Measurements from ENCODE around the gene RNF5.

RNF5 gene

GRCh38 chr6:32196682-32197616 lies 18.7 kb downstream of the RNF5 start:
- peak; percentile 29 for DNase-seq
- H2AFZ ChIP-seq (ENCODE audit: low read length): peak overlapping the region; percentile 60
- H3K4me2 ChIP-seq (ENCODE audit: low read depth, low read length): peak overlapping the region; percentile 88
- no peaks in the 10 kb centered on the region for H3K9me2 ChIP-seq (replicated peaks; ENCODE audit: insufficient read depth, low read length)
- H3F3A ChIP-seq (ENCODE audit: insufficient read depth, low read length): peaks cover 15% of the 10 kb centered on the region; the same call in 1 of the 2 replicates
- H3K79me2 ChIP-seq (ENCODE audit: low read length): peaks cover 7% of the 10 kb centered on the region
- peak overlapping the region; percentile 91; the same call in 1 of the 2 replicates for H3K27ac ChIP-seq (ENCODE audit: low read length)
- H3K9me3 ChIP-seq (replicated peaks; ENCODE audit: insufficient read depth, low read length): no peaks in the 10 kb centered on the region
- H3K4me3 ChIP-seq (ENCODE audit: low read length): peak overlapping the region; percentile 83
- H4K20me1 ChIP-seq (ENCODE audit: insufficient read depth, low read length): no peaks in the 10 kb centered on the region
- TF ChIP-seq EZH2 (optimal IDR thresholded peaks at IDR 0.05; ENCODE audit: low read depth, low read length) (no peak), CTCF (IDR thresholded peaks at IDR 0.05; ENCODE audit: low read length) (peak; percentile 10; the same call in 1 of the 2 replicates)
- H3K36me3 ChIP-seq (replicated peaks; ENCODE audit: insufficient read depth, low read length): no peaks in the 10 kb centered on the region
- H3K9ac ChIP-seq (ENCODE audit: low read length): peak overlapping the region; percentile 98
- peaks cover 20% of the 10 kb centered on the region for H3K4me1 ChIP-seq (ENCODE audit: low read length)
- peaks cover 21% of the 10 kb centered on the region for H3K27me3 ChIP-seq (replicated peaks; ENCODE audit: insufficient read depth, low read length)

- no peaks in the 10 kb centered on the region for H4K20me1 ChIP-seq (ENCODE audit: insufficient read depth, low read length)
- peaks cover 21% of the 10 kb centered on the region for H3K27me3 ChIP-seq (replicated peaks; ENCODE audit: insufficient read depth, low read length)
- H3K4me3 ChIP-seq (ENCODE audit: low read length): no peak overlapping the region
- peaks cover 15% of the 10 kb centered on the region; the same call in 1 of the 2 replicates for H3F3A ChIP-seq (ENCODE audit: insufficient read depth, low read length)
- peaks cover 13% of the 10 kb centered on the region for H3K4me1 ChIP-seq (ENCODE audit: low read length)
- H3K9me2 ChIP-seq (replicated peaks; ENCODE audit: insufficient read depth, low read length): no peaks in the 10 kb centered on the region
- H3K79me2 ChIP-seq (ENCODE audit: low read length): no peaks in the 10 kb centered on the region
- DNase-seq: no peak
- TF ChIP-seq CTCF (IDR thresholded peaks at IDR 0.05; ENCODE audit: low read length) (no peak), EZH2phosphoT487 (IDR thresholded peaks at IDR 0.05; ENCODE audit: low read length) (no peak), EZH2 (optimal IDR thresholded peaks at IDR 0.05; ENCODE audit: low read depth, low read length) (no peak)
- no peak overlapping the region for H3K27ac ChIP-seq (ENCODE audit: low read length)
- H3K4me2 ChIP-seq (ENCODE audit: low read depth, low read length): no peak overlapping the region
- no peak overlapping the region for H2AFZ ChIP-seq (ENCODE audit: low read length)
- H3K9me3 ChIP-seq (replicated peaks; ENCODE audit: insufficient read depth, low read length): no peaks in the 10 kb centered on the region
- H3K9ac ChIP-seq (ENCODE audit: low read length): no peak overlapping the region
- no peaks in the 10 kb centered on the region for H3K36me3 ChIP-seq (replicated peaks; ENCODE audit: insufficient read depth, low read length)
Observed at GRCh38 chr6:32198345-32198696, 20.1 kb downstream of the RNF5 start.

GRCh38 chr6:32198866-32199265 lies 20.7 kb downstream of the RNF5 start:
- Histone ChIP-seq H3K27ac (ENCODE audit: low read length) (no peak overlapping the region), H3F3A (ENCODE audit: insufficient read depth, low read length) (peaks cover 10% of the 10 kb centered on the region; the same call in 1 of the 2 replicates), H3K36me3 (replicated peaks; ENCODE audit: insufficient read depth, low read length) (no peaks in the 10 kb centered on the region), H3K9ac (ENCODE audit: low read length) (no peak overlapping the region), H3K9me2 (replicated peaks; ENCODE audit: insufficient read depth, low read length) (no peaks in the 10 kb centered on the region), H3K9me3 (replicated peaks; ENCODE audit: insufficient read depth, low read length) (no peaks in the 10 kb centered on the region), H3K79me2 (ENCODE audit: low read length) (no peaks in the 10 kb centered on the region), H2AFZ (ENCODE audit: low read length) (no peak overlapping the region), H3K27me3 (replicated peaks; ENCODE audit: insufficient read depth, low read length) (peaks cover 24% of the 10 kb centered on the region), H3K4me1 (ENCODE audit: low read length) (peaks cover 9% of the 10 kb centered on the region), H3K4me2 (ENCODE audit: low read depth, low read length) (no peak overlapping the region), H4K20me1 (ENCODE audit: insufficient read depth, low read length) (no peaks in the 10 kb centered on the region), H3K4me3 (ENCODE audit: low read length) (no peak overlapping the region)
- DNase-seq: no peak
- TF ChIP-seq CTCF (IDR thresholded peaks at IDR 0.05; ENCODE audit: low read length) (no peak), EZH2phosphoT487 (IDR thresholded peaks at IDR 0.05; ENCODE audit: low read length) (no peak), EZH2 (optimal IDR thresholded peaks at IDR 0.05; ENCODE audit: low read depth, low read length) (no peak)

Measured in MM.1S (cell line).